Measurements from ENCODE around the gene CAB39L.

Gene CAB39L
- total RNA-seq: 8.7 to 33.6 (median 22.8) reads per million in 17 experiments

DNA sequence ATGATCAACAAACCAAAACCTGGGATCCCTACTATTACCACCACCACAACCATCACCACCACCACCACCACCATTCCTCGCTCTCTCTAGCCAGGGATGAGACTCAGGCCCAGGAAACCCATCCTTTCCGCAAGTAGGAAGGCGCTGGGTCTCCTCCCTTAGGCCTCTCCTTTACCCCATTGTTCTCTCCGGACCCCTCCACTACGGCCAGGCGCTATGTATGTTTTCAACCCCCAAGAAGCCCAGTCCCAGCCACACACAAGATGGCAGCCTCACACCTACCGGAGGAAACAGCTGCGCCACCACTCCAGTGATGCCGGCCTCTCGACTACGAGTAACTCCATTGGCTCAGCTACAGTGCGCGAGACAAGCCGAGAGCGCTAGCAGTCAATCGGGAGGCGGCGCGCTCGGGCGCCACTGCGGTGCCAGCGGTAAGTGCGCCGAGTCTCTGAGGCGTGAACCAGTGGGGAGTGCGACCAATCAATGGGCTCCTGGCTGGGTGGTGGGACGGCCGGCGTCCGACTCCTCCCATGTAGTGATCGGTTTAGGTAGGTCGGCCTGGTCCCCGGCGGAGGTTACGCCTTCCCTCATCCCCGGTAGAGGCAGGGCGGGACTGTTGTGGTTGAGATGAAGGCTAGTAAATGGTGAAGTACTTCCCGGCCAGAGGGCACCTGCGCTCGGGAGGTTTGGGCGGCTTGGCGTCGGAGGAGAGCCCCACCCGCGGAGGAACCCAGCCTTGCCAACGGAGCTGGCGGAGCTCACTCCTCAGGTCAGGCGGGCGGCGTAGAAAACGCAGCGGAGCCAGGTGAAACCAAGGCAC lies at the start of gene CAB39L, which contains the start of gene SETDB2:
Gene CAB39L (minus strand): TSS at position 361 of the 820 bp plus-strand sequence. CDS start 61,154 bp downstream, outside the sequence.
Gene SETDB2 (plus strand): TSS at position 571 of the 820 bp plus-strand sequence. CDS start 7,620 bp downstream, outside the sequence.
- peak; percentile 99 for DNase-seq

GRCh38 chr13:49488563-49488962 lies 44.7 kb upstream of the CAB39L start:
- no peak for DNase-seq

DNA sequence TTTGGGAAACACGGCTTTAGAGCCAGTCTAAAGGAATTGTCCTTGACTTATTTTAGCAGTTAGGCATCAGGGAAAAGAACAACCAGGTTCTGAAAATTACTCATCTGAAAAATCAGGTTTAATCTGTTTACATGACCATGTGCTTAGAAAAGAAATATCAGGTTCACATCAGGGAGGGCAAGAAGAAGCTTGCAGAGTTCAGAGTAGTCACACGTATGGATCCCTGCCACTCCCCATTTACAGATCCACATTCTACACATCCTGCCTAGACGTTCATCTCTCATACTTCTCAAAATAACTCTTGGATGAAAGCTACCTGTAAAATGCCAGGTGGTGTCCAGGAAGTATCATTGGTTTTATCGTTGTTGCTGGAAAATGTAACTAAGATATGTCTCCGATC lies 37.9 kb upstream of the CAB39L start:
- DNase-seq: no peak

DNA sequence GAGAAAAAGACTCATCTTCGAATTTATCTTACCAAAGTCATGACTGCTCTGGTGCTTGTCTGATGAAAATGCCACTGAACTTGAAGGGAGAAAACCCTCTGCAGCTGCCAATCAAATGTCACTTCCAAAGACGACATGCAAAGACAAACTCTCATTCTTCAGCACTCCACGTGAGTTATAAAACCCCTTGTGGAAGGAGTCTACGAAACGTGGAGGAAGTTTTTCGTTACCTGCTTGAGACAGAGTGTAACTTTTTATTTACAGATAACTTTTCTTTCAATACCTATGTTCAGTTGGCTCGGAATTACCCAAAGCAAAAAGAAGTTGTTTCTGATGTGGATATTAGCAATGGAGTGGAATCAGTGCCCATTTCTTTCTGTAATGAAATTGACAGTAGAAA lies 32.7 kb upstream of the CAB39L start:
- no peak for DNase-seq

DNA sequence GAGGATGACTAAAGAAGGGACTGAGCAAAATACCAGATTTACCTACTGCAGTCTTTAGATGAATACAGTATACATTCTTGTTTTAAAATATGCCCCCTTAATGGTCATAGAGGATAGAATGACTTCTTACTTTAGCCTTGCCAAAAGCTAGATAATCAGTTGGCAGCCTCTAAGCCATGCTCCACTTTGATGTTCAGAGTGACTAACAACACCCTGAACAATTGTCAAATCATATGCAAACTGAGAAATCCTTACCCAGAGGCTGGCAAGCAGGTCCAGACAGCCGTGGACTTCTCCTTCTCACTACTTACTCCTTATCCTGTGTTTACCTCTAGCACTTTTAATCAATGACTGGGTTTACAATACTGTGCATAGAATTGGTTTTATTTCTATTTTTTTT lies 28.3 kb upstream of the CAB39L start:
- no peak for DNase-seq

GRCh38 chr13:49466292-49466838 lies 22.5 kb upstream of the CAB39L start:
- DNase-seq: no peak

DNA sequence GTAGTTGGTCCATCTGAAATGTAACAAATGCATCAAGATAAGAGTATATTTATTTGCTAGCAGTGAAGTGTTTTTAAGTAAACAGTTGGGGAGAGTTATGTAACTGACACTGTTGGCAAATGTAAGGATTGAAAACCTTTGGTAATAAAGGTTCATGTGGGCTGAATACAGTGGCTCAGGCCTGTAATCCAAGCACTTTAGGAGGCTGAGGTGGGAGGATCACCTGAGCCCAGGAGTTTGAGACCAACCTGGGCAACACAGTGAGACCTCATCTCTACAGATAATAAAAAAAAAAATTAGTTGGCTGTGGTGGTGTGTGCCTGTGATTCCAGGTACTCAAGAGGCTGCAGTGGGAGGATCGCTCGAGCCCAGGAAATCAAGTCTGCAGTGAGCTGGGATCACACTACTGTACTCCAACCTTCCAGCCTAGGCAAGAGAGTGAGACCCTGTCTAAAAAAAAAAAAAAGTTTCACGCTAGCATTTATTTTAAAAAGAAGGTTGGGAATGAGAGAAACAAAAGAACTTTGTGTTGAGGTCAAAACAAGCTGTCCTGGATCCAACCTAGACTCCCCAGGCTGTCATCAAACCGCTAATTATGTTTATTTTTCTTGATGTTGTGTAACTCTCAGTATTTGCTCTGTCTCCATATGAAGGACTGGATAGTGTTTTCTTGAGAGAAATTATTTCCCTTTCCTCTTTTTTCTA lies 20.9 kb upstream of the CAB39L start:
- DNase-seq: no peak

- DNase-seq: no peak
Measured at GRCh38 chr13:49464085-49464484, 20.2 kb upstream of the CAB39L start.

DNA sequence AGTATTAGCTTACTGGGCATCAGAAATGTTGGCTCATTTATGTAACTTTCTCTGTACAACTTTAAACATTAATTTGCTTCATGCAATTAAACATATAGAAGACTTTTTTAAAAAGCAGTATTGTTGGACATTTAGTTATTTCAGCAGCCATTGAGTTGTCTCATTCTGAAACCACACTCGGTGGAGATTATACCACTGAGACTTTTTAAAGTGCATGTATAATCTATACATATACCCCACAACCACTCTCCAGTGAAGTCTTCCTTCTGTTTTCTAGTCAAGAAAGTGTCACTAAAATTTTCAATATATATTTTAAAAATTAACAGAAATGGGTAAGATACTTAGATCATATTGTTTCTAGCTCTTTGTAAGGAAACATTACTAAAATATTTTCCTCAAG lies 15.7 kb upstream of the CAB39L start:
- no peak for DNase-seq

GRCh38 chr13:49457221-49457620 lies 13.4 kb upstream of the CAB39L start:
- no peak for DNase-seq

- DNase-seq: no peak
Measured at GRCh38 chr13:49456156-49456555, 12.3 kb upstream of the CAB39L start.

DNA sequence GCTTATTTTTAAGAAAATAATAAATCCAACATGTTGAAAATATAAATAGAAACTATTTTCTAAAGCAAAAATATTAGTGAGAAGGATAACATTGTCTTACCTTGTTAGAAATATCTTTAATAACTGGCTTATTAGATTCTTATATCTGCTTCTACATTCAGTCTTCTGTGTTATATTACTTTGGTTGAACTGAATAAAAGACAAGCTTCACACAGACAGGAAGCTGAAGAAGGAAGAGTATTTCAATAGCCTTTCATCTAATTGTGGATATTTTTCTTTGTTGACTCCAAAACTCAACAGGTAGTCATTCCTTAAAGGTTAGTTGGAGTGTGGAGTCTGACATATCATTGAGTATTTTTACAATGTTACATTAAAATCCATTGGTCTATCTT lies 11.1 kb upstream of the CAB39L start:
- no peak for DNase-seq

DNA sequence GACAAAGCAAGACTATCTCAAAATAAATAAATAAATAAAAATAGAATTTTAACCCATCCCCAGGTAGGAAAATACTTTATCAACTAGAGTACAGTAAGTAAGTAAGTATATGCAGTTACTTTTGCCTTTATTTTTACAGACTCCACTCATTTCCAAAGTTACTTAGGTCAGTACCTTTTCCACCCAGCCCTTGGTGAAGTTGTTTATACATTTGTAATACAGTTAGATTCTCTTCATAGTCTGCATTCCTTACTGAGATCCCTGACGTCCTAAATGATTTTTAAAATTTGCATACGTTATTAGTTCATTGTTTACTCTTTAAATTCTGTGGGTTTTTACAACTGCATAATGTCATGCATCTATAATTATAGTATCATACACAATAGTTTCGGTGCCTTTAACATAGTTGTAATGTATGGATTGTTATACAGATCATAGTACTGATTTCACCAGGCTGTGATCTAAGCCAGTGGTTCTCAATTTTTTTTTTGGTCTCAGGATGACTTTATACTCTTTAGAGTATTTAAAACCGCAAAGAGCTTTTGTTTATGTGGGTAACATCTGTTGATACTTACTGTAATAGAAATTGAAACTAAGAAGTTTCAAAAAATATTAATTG lies 10.6 kb upstream of the CAB39L start:
- no peak for DNase-seq

GRCh38 chr13:49453465-49453864 lies 9.6 kb upstream of the CAB39L start:
- DNase-seq: no peak

GRCh38 chr13:49452725-49453457 lies 9.0 kb upstream of the CAB39L start:
- DNase-seq: no peak

- peak in 3 of 4 experiments; percentile 21 to 50 (median 43) for DNase-seq
Measured at GRCh38 chr13:49450105-49450819, 6.4 kb upstream of the CAB39L start.

- DNase-seq: no peak
Measured at GRCh38 chr13:49448753-49449152, 4.9 kb upstream of the CAB39L start.

GRCh38 chr13:49446473-49446872 lies 2.6 kb upstream of the CAB39L start:
- no peak for DNase-seq

- peak; percentile 87 to 98 (median 94) for DNase-seq
Measured at GRCh38 chr13:49444524-49445395, 896 bp upstream of the CAB39L start.

DNA sequence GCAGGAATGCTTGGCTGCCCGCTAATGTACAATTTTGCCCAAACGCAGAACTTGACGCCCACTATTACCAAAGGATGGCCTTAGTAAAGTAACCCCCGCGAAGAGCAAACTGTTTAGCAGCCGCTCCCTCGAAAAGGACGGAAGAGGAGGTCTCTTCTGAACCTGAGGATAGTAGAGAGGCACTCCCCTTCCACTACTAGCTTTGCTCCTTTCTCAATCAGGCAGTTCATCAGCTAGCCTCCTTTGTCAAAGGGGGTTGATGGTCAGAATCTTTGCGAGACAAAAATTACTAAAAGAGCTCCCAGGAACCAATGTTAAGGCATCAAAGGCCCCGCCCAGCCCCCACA lies 534 bp downstream of the CAB39L start:
- DNase-seq: peak; percentile 43 to 54 (median 52)

- no peak for DNase-seq
Measured at GRCh38 chr13:49441846-49442245, 2.0 kb downstream of the CAB39L start.
